Epidermal melanocyte (primary cell): Measurements from ENCODE around the gene NIPBL.
"Not testable (repeated sequence)": the region's sequence is repeated elsewhere in the genome, so short reads cannot be mapped to it uniquely, and the experiment has no call there.

Experiments
- DNase-seq: peaks from one replicate; pipeline ENCODE4 v3.0.0; 2011; ENCODE audit warnings: low spot score; ENCODE audit not compliant: insufficient read length

NIPBL gene

DNA sequence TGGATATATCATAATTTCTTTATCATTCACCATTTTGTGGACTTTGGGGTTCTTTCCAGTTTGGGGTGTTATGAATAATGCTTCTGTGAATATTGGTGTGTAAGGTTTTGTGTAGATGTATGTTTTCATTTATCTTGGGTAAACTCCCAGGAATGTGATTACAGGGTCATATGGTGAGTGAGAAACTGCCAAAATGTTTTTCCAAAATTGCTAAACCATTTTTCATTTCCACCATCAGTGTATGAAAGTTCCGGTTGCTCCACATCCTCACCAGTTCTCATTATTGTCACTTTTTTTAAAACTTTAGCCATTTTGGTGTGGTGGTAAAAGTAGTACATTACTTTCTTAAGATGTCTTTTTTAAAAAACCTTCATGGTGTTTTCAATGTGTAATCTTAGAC lies 152.9 kb downstream of the NIPBL start:
- DNase-seq: no peak

DNA sequence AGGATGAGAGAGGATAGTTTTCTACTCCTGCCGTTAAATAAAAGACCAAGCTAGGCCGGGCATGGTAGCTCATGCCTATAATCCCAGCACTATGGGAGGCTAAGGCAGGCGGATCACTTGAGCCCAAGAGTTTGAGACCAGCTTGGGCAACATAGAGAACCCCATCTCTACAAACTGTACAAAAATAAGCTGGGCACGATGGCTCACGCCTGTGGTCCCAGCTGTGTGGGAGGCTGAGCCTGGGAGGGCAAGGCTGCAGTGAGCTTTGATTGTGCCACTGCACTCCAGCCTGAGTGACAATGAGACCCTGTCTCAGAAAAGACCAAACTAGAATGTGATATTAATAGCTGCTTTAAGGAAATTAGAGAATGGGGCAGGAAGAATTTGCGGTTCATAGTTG lies 158.4 kb downstream of the NIPBL start:
- DNase-seq: no peak

DNA sequence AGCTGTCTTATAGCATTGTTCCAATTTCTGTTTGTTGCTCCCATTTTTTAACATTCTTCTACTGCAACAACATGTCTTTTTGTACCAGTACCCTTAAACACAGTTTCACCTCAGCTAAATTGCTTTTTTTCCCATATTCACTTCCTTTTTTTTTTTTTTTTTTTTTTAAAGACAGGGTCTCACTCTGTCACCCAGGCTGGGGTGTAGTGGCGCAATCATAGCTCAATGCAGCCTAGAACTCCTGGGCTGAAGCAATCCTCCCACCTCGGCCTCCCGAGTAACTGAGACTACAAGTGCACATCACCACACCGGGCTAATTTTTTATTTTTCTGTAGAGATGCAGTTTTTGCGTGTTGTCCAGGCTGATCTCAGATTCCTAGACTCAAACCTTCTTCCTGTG lies 161.3 kb downstream of the NIPBL start:
- DNase-seq: no peak

DNA sequence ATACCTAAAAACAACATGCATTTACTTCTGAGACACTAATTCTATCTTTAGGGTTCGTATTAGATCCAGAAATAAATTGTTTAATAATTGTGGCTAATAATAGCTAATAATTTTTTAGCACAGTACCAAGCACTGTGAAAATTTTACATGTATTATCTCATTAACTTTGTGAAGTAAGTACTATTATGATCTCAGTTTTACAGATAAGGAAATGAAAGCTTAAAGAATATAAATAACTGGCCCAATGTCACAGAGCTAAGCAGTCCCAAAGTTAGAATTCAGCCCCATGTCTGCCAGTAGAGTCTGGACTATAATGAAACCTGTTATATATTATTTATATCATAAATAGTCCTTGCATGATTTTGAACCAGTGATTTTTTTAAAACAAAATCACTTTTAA lies 163.3 kb downstream of the NIPBL start:
- no peak for DNase-seq

DNA sequence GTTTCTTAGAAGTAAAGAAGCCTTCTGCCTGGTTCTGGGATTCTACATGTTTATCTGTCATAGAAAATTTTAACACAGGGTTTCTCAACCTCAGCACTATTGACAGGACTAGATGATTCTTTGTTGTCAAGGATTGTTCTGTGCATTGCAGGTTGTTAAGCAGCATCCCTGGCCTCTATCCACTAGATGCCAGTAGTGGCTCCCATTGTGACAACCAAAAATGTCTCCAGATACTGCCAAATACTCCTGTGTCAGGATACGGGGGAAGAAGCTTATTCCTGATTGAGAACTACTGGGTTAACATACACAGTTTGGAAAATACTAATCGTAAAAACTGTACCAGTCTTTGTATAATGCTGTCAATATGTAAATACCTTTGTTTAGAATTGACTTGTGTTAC lies 167.1 kb downstream of the NIPBL start:
- no peak for DNase-seq

DNA sequence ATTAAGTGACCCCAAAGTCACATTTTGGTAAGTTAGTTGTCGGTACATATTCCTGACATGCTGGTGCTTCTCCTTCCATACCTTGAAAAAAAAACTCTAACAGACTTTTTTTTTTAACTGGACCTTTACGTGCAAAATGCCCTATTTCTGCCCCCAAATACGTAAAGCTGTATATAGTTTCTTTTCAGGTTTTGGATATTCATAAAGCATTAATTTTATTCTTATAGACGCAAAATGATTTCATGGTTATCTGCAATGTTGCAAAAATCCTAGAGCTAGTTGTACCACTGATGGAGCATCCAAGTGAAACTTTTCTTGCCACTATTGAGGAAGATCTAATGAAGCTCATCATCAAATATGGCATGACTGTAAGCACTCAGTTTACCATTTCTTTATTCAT lies 167.6 kb downstream of the NIPBL start:
- DNase-seq: no peak

DNA sequence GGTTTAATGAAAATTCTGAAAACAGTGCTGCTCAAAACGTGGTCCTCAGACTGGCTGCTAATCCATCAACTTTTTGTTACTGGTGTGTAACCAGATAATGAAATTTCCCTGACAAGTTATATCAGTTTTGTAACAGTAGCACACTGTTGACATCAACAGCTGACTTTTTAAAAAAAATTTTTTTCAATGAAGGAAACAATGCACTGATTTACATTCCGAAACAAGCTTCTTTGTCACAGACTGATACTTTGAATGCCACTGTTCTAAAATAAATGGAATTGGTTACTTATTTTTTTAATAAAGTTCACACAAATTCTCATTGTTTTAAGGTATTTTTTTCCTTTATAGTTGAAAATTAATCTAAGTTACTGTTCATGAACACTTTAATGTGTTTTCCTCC lies 169.1 kb downstream of the NIPBL start:
- DNase-seq: no peak

DNA sequence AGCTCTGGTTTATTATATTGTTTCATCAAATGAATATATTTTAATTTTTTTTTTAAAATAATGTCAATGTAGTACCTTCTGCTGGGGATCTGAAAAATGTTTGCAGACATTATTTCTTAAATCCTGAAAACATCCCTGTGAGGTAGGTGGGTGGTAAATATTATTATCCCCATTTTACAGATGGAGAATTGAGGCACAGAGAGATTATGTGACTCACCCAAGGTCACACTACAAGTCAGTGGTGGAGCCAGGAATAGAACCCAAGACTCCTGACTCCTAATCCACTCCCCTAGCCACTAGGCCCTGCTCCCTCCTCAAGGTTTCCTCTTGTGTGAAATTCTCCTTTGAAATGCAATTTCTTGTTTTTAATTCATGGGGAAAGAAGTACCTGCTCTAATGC lies 171.4 kb downstream of the NIPBL start:
- DNase-seq: no peak

DNA sequence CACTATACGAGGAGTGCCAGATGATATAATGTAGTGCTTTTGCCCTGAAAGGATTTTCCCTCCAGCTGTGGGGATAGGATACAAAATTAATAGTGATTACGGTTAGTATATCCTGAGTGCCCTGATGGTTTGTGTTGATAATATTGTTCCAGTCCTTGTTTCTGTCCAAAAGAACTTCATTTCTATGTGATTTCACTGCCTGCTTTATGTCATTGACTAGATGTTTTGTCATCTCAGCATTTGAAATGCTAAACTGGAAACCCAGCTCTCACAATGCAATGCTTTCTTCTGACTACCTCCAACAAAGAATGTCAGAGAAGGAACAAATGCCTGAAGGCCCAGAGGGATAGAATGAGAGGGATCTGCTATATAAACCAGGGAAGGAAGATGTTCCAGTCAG lies 177.8 kb downstream of the NIPBL start:
- DNase-seq: no peak

DNA sequence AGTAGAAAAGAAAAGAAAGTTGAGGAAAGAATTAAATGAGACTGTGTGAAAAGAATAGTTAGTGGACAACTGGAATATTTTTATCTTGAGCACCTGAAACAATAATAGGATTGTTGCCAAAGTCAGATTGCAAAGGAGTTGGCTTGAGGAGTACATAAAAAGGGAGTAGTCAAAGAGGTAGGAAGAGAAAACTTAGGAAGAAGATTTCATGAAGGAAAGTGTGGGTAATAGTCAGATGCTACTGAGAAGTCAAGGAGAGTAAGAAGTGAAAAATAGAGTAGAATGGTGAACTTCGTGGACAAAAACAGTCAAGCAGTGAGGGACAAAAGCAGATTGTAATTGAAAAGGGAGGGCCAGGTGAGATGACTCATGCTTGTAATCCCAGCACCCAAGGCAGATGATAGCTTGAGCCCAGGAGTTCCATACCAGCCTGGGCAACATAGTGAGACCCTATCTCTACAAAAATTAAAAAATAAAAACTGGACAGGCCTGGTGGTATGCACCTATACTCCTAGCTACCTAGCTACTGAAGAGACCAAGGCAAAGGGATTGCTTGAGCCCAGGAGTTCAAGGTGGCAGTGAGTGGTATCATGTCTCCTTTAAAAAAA lies 178.9 kb downstream of the NIPBL start:
- no peak for DNase-seq

DNA sequence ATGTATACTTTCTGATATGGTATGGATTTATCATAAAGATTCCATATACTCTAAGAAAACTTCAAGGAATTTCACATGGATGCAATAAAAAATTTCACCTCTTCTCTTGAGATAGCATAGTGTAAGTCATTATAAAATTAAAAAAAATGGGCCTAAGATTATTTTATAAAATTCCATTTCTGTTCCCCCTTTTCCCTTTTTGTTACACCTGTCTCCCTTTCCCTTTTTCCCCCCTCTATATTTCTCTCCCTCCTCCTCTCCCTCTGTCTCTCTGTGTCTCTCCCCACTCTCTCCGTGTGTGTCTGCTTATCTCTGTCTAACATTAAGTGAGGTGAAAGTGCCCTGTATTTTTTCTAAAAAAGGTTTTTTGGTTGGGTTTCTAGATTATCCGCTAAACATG lies 180.2 kb downstream of the NIPBL start:
- no peak for DNase-seq

DNA sequence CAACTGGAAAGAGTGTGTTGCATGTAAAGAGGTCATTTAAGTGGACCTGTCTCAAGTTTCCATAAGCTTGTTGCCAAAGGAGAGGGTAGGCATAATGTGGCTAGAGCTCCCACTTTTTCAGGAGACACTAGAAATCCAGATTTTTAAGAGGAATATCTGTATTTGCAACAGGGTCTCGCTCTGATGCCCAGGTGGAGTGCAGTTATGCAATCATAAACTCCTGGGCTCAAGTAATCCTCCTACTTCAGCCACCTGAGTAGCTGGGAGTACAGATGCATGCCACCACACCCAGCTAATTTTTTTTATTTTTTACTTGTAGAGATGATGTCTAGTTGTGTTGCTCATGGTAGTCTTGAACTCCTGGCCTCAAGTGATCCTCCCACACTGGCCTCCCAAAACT lies 183.5 kb downstream of the NIPBL start:
- no peak for DNase-seq

DNA sequence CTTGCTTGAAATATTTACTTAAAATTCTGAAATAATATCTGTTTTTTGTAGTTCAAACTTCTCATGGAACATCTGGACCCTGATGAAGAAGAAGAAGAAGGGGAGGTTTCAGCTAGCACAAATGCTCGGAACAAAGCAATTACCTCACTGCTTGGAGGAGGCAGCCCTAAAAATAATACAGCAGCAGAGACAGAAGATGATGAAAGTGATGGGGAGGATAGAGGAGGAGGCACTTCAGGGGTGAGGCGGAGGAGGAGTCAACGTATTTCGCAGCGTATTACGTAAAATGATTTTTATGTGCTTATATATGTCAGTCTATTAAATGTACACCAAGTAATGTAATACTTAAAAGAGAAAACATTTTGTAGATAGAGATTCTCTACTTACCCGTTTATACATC lies 187.2 kb downstream of the NIPBL start:
- no peak for DNase-seq

DNA sequence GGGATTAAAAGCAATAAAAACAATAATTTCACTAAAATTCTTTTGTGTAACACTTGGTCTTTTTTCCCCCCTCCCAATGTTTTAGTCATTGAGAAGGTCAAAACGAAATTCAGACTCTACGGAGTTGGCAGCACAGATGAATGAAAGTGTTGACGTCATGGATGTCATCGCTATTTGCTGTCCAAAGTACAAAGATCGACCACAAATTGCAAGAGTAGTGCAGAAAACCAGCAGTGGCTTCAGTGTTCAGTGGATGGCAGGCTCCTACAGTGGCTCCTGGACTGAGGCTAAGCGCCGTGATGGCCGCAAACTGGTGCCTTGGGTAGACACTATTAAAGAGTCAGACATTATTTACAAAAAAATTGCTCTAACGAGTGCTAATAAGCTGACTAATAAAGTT lies 187.9 kb downstream of the NIPBL start:
- DNase-seq: no peak

DNA sequence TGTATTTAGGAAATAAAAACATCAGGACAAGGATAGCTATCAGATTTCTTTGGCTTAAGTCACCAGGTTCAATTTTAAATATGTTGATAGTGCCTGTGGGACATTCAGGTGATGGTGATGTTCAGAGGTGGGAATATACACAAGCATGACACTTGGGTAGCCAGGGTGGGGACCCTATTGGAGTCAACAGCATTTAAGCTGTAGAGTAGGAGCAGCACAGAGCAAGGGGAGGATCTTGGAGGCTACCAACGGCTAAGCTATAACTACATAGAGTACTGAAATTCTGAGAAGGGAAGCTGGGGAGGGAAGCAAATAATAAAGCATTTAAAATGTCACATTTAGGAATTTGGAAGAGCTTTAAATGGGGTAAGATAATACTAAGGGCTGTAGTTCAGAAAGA lies 194.9 kb downstream of the NIPBL start:
- DNase-seq: no peak

DNA sequence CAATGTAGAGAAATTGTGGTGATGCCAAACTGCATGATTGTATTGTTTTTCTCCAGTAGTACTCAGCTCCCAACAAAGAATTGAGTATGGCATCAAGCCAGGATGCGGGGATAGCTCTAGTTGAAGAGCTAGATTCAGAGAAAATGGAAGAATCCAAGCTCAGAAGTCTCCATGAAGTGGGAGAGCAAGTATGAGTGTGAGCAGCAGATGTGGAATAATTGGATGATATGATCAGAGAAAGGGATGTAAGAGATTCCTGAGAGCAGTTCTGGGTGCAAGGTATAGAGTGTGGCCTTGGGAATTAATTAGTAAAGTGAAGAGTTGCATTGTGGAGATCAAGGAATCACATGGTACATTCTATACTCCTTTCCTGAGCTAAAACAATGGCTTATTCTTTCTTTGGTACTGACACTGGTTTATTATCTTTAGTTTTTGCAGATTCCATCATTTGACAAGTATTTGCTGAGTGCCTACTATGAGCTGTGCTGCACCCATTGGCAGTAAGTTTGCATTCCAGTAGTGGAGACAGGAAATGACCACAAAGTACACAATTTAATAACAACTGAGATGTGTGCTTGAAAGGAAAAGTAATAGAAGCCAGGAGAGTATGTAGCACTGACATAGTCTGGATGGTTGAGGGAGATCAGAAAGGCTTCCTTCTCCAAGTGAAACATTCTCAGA lies 195.5 kb downstream of the NIPBL start:
- DNase-seq: no peak

DNA sequence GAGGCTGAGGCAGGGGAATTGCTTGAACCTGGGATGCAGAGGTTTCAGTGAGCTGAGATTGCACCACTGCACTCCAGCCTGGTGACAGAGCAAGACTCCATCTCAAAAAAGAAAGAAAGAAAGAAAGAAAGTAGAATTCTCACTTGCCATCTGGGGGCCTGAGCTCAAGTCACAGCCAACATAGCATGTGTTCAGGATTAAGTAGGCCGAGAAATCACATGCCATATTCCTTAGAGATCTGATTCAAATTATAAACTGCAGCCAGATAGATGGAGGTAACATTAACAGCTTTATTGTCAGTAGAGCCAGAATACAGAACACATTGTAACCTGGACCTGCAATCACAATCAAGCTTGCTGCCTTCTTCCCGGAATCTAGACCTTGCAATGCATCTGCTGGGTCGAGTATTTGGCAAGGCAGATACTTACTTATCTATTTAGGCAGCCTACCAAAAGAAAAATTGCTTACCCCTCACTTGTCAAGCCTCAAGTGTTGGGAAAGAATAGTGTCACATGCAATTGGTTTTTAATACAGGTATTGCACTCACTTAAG lies 198.9 kb downstream of the NIPBL start:
- DNase-seq: no peak

DNA sequence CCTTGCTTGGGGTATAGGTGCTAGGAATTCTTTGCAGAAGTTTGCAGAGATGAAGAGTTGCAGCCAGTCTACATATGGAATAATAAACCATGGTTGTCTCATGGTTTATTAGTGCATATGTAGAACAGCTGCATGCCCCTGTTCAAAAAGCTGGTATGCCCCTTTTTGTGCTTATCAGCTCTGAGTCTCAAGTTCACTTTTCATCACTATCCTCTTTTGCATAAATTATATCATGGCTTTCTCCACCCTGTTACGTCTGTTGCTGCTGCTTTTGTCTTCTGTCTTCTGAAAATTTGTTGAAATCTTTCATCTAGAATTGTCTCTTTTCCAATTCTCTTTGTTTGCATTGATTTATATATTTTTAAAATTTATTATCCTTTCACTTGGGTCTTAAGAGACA lies 200.6 kb downstream of the NIPBL start:
- no peak for DNase-seq

DNA sequence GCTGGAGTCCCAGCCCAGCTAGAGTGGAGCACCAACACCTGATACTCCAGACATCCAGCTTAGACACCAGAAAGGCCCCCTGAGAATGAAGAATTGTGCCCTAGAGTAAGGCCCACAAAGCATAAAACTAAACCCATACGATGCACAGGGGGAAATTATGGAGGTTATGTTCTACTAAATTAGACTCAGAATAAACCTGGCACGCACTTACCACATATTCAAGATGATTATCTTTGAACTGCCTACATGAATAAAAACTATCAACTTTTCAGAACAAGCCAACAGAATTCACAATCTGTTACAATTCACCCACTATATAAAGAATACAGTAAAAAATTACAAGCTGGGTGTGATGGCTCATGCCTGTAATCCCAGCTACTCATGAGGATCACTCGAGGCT lies 204.1 kb downstream of the NIPBL start:
- DNase-seq: no peak

DNA sequence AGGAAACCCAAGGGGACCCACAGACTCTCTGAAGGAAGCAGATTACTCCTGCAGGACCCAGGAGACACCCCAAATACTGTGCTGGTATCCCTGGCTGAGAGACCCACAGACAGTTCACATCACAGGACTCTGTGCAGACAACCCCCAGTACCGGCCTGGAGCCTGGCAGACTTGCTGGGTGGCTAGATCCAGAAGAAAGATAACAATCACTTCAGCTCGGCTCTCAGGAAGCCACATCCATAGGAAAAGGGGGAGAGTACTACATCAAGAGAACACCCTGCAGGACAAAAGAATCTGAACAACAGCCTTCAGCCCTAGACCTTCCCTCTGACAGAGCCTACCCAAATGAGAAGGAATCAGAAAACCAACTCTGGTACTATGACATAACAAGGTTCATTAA lies 206.4 kb downstream of the NIPBL start:
- DNase-seq: not testable (repeated sequence)

DNA sequence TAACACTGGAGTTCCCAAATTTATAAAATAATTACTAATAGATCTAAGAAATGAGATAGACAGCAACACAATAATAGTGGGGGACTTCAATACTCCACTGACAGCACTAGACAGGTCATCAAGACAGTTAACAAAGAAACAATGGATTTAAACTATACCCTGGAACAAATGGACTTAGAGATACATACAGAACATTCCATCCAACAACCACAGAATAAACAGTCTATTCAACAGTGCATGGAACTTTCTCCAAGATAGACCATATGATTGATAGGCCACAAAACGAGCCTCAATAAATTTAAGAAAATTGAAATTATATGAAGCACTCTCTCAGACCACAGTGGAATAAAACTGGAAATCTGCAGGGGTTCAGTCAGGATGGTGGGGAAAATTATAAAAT lies 209.5 kb downstream of the NIPBL start:
- not testable (repeated sequence) for DNase-seq

DNA sequence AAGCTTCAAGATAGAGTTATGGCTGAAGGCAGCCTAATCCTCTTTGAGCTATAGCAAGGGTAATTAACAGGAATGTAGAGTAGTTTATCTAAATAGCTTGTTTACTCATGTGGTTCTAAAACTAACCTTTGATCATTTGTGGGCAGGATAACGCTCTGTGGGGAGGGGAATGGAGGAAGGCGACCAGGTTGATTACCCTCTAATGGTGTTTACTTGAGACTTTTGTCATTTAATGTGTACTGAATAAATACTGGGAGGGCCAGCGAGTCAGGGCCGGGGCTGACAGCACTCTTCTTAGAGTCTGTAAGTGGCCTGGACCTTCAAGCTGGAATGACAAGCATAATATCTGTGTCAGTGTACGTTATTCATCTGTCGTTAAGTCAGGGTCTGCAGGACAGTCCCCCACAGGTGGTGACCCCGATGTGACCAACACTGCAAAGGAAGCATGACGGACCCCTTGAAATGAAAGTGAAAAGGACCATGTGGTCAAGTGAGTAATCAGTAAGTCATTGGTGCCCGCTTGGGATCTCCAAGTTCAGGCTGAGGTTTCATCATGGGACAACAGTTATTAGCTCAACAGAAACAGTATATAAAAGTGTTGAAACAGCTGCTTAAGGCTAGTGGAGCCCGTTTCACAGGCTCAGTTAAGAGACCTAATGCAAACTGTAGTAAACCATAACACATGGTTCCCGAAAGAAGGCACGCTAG lies 210.1 kb downstream of the NIPBL start:
- DNase-seq: no peak

DNA sequence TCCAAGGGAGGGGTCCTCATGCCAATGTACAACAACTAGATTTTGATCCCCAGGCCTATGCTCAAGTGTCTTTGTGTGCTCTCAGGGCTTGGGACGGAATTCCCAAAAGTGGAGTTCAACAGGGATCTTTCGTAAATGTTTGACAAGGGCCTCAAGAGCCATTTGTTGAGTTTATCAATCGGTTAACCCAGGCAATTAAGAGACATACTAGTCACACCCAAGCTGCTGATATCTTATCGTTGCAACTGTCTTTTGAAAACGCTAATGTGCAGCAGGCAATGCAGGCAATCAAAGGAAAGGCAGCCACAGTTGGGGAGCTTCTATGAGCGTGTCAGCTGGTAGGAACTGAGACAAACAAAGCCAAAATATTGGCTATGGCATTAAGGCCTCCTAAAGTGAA lies 211.4 kb downstream of the NIPBL start:
- no peak for DNase-seq
